ENCODE results near the gene PDE4B.

DNA sequence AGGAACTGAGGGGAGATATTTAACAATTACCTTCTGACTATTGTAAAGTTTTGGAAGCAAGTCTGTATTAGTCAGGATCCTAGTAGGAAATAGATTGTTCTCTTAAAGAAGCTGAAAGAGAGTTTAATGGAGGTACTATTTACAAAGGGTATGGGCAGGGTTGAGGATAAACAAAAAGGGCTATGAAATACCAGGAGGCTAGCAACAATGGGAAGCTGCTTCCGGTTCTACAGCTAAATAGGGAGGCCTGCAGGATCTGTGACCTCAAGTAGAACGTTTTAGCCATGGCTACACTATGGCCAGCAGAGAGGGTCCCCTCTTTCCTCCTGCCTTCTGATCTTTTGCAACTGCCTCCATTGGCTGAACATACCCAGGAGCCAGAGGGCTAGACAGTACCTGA lies 117.7 kb downstream of the PDE4B start:
- TF ChIP-seq POLR2A (IDR thresholded peaks at IDR 0.05): no peak
- TF ChIP-seq CTCF (IDR thresholded peaks at IDR 0.05): no peak
